Mesendoderm (in vitro differentiated cells): Measurements from ENCODE around the gene POR.

Experiments used
- DNase-seq: peaks from one replicate; pipeline ENCODE4 v3.0.0; 2013
- H2AK5ac ChIP-seq: 2 replicates; pipeline ENCODE4 v1.6.1; 2013; ENCODE audit warnings: low read length, inconsistent platforms
- H2BK120ac ChIP-seq: 2 replicates; pipeline ENCODE4 v1.6.1; 2013; ENCODE audit warnings: low read depth, mild to moderate bottlenecking, low read length, moderate library complexity, mixed read lengths
- H2BK15ac ChIP-seq: replicated peaks from 2 replicates; pipeline ENCODE4 v1.6.1; 2013; ENCODE audit warnings: low read depth, mild to moderate bottlenecking, moderate library complexity
- H2BK5ac ChIP-seq: 2 replicates; pipeline ENCODE4 v1.6.1; 2013; ENCODE audit warnings: low read length, inconsistent platforms
- H3K18ac ChIP-seq: 2 replicates; pipeline ENCODE4 v1.6.1; 2013; ENCODE audit warnings: mild to moderate bottlenecking, low read length, mixed read lengths
- H3K23ac ChIP-seq: one replicate; pipeline ENCODE4 v1.6.1; 2013; ENCODE audit warnings: low read length
- H3K27ac ChIP-seq: 2 replicates; pipeline ENCODE4 v1.5.1; 2013; ENCODE audit warnings: low read depth, mild to moderate bottlenecking, inconsistent platforms, low read length, moderate library complexity
- H3K27me3 ChIP-seq: 2 replicates; pipeline ENCODE4 v1.6.1; 2013; ENCODE audit warnings: low read length, control low read depth, mild to moderate bottlenecking, inconsistent platforms; ENCODE audit not compliant: insufficient read depth, poor library complexity
- H3K36me3 ChIP-seq: 2 replicates; pipeline ENCODE4 v1.6.1; 2013; ENCODE audit warnings: low read length, inconsistent platforms; ENCODE audit not compliant: control insufficient read depth, insufficient read depth
- H3K4ac ChIP-seq: one replicate; pipeline ENCODE4 v1.6.1; 2013; ENCODE audit warnings: low read depth, mild to moderate bottlenecking, low read length, moderate library complexity
- H3K4me1 ChIP-seq: 2 replicates; pipeline ENCODE4 v1.6.1; 2013; ENCODE audit warnings: low read depth, low read length, inconsistent platforms; ENCODE audit not compliant: control insufficient read depth
- H3K4me2 ChIP-seq: 2 replicates; pipeline ENCODE4 v1.6.1; 2013; ENCODE audit warnings: low read length
- H3K4me3 ChIP-seq: 2 replicates; pipeline ENCODE4 v1.5.1; 2013; ENCODE audit warnings: mild to moderate bottlenecking, low read length
- H3K56ac ChIP-seq: one replicate; pipeline ENCODE4 v1.6.1; 2013; ENCODE audit warnings: low read length
- H3K79me1 ChIP-seq: 2 replicates; pipeline ENCODE4 v1.6.1; 2013; ENCODE audit warnings: low read length, inconsistent platforms
- H3K79me2 ChIP-seq: 2 replicates; pipeline ENCODE4 v1.6.1; 2013; ENCODE audit warnings: mild to moderate bottlenecking, low read length; ENCODE audit not compliant: control insufficient read depth, insufficient read depth
- H3K9ac ChIP-seq: 2 replicates; pipeline ENCODE4 v1.6.1; 2013; ENCODE audit warnings: low read length, inconsistent platforms
- H4K5ac ChIP-seq: one replicate; pipeline ENCODE4 v1.6.1; 2013; ENCODE audit warnings: low read length
- H4K8ac ChIP-seq: one replicate; pipeline ENCODE4 v1.6.1; 2013; ENCODE audit warnings: low read depth, mild to moderate bottlenecking, control low read depth, low read length, moderate library complexity
- WGBS: extraction: QIAGEN DNeasy Blood & Tissue Kit; methylation state at CpG from one replicate; pipeline ENCODE4 v1.1.7; 2013; ENCODE audit warnings: low lambda C conversion rate, missing lambda C conversion rate; ENCODE audit not compliant: insufficient coverage; ENCODE audit errors: extremely low coverage; 5-methylcytosine and 5-hydroxymethylcytosine counted together

Gene POR

DNA sequence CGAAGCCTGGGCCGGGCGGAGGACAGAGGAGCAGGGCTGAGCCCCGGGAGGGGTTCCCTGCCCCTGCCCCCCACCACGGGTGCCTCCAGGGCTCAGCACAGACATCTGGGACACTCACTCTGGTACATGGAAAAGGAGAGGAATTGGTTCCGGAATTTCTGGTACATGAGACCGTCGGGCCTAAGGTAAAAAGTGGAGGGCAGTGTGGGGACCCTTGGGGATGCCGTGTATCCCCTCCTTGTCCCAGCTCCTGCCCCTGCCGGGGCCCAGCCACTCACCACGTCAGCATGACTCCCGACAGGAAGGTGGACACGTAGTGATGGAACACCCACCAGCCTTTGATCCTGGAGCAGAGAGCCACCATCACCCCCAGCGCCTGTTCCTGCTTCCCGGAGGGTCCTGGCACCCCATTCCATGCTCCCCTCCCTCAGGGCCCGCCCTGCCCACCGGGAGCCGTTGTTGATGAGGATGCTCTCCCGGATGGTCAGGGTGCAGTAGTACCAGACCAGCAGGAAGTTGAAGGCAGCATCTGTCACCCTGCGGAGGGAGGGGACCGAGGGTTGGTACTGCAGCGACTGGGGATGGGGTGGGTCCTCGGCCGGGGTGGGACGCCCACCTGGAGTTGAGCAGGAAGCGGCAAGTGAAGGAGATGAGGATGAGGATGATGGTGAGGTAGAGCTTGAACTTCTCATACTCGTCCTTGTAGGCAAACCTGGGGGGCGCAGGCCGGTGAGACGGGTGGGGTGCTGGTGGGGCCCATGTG lies 73.0 kb downstream of the POR start:
- Histone ChIP-seq H2BK120ac (no peak overlapping the region), H3K4me2 (no peak overlapping the region), H2BK5ac (no peak overlapping the region), H3K23ac (no peak overlapping the region), H3K18ac (no peak overlapping the region), H3K56ac (no peak overlapping the region), H3K27me3 (no peaks in the 10 kb centered on the region), H3K36me3 (peaks cover 5% of the 10 kb centered on the region), H3K27ac (no peak overlapping the region), H3K79me1 (no peaks in the 10 kb centered on the region), H3K9ac (no peak overlapping the region), H2BK15ac (no peak overlapping the region), H3K4me1 (peaks cover 3% of the 10 kb centered on the region), H4K8ac (no peak overlapping the region), H3K4ac (no peak overlapping the region), H3K4me3 (no peak overlapping the region), H3K79me2 (no peaks in the 10 kb centered on the region), H4K5ac (no peak overlapping the region), H2AK5ac (no peak overlapping the region)
- no CpG with 5 or more reads among the region's 30 CpGs for WGBS
- no peak for DNase-seq

- H3K79me2 ChIP-seq = no peaks in the 10 kb centered on the region
- no peak overlapping the region for H3K4ac ChIP-seq
- no peak overlapping the region for H2AK5ac ChIP-seq
- H3K18ac ChIP-seq = no peak overlapping the region
- no peak overlapping the region for H4K8ac ChIP-seq
- no peak overlapping the region for H2BK5ac ChIP-seq
- no peaks in the 10 kb centered on the region for H3K27me3 ChIP-seq
- no peak overlapping the region for H3K4me2 ChIP-seq
- H3K56ac ChIP-seq = peak overlapping the region; percentile 25
- H2BK120ac ChIP-seq = no peak overlapping the region
- no peak overlapping the region for H3K23ac ChIP-seq
- H3K27ac ChIP-seq = no peak overlapping the region
- DNase-seq = peak; percentile 42
- no peak overlapping the region for H4K5ac ChIP-seq
- H3K4me3 ChIP-seq = no peak overlapping the region
- H2BK15ac ChIP-seq = no peak overlapping the region
- no peaks in the 10 kb centered on the region for H3K79me1 ChIP-seq
- no CpG with 5 or more reads among the region's 31 CpGs for WGBS
- H3K4me1 ChIP-seq = peaks cover 3% of the 10 kb centered on the region
- peaks cover 4% of the 10 kb centered on the region for H3K36me3 ChIP-seq
- no peak overlapping the region for H3K9ac ChIP-seq
Observed at GRCh38 chr7:75988568-75989499, 73.9 kb downstream of the POR start.

GRCh38 chr7:75989500-75990388 lies 74.8 kb downstream of the POR start:
- Histone ChIP-seq H4K5ac (no peak overlapping the region), H2AK5ac (no peak overlapping the region)
- WGBS = no CpG with 5 or more reads among the region's 21 CpGs

GRCh38 chr7:75991531-75992082 lies 76.7 kb downstream of the POR start:
- Histone ChIP-seq H3K18ac (no peak overlapping the region), H3K79me1 (no peaks in the 10 kb centered on the region), H3K56ac (peak overlapping the region; percentile 25), H3K23ac (no peak overlapping the region), H3K9ac (no peak overlapping the region), H3K4me1 (peaks cover 3% of the 10 kb centered on the region), H3K4ac (no peak overlapping the region), H2AK5ac (no peak overlapping the region), H4K5ac (no peak overlapping the region), H2BK15ac (no peak overlapping the region), H4K8ac (no peak overlapping the region), H3K36me3 (no peaks in the 10 kb centered on the region), H3K27me3 (no peaks in the 10 kb centered on the region), H2BK120ac (no peak overlapping the region), H3K4me3 (no peak overlapping the region), H3K27ac (no peak overlapping the region), H3K4me2 (no peak overlapping the region), H2BK5ac (no peak overlapping the region), H3K79me2 (no peaks in the 10 kb centered on the region)
- no CpG with 5 or more reads among the region's 9 CpGs for WGBS
- no peak for DNase-seq

More at GRCh38 chr7:75989500-75990388, 74.8 kb downstream of the POR start:
- Histone ChIP-seq H3K4me1 (peaks cover 3% of the 10 kb centered on the region), H3K4me2 (no peak overlapping the region), H3K36me3 (peaks cover 4% of the 10 kb centered on the region), H3K18ac (no peak overlapping the region), H3K4ac (no peak overlapping the region), H3K23ac (no peak overlapping the region), H3K27me3 (no peaks in the 10 kb centered on the region), H2BK15ac (no peak overlapping the region), H3K9ac (no peak overlapping the region), H2BK5ac (no peak overlapping the region), H3K56ac (peak overlapping the region; percentile 5), H2BK120ac (no peak overlapping the region), H3K79me1 (no peaks in the 10 kb centered on the region), H3K79me2 (no peaks in the 10 kb centered on the region), H3K27ac (no peak overlapping the region), H3K4me3 (no peak overlapping the region), H4K8ac (no peak overlapping the region)
- DNase-seq = no peak

DNA sequence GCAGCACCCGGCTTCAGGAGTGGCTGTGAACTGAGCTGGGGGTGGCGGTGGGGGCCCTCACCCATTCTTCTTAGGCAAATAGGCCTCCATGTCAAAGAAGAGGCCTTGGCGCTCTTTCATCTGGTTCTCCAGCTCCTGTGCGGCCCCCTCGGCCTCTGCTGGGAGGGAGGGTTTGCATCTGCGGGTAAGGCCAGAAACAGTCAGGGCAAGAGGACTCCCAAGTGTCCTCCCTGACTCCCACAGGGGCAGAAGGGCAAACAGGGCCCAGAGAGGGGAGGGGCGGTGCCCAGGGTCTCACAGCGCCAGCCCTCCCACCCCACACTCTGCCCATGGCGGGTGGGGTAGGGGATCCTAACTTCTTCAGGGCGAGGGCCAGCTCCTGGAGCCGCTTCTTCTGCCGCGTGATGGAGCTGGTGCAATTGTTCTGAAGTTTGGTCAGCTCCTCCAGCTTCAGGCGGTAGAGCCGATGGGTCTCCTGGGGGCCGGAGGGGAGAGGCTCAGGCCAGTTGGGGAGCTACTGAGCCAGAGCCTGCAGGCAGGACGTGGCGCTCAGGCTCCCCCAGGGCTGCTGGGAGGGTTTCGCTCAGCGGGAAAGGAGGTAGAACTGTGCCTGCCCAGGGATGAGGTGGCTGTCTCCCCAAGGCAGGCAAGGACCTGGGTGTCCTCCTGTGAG lies 77.3 kb downstream of the POR start:
- WGBS = no CpG with 5 or more reads among the region's 20 CpGs
- Histone ChIP-seq H2AK5ac (no peak overlapping the region), H3K79me2 (no peaks in the 10 kb centered on the region), H3K4me2 (no peak overlapping the region), H3K27ac (no peak overlapping the region), H3K9ac (no peak overlapping the region), H3K27me3 (no peaks in the 10 kb centered on the region), H4K5ac (no peak overlapping the region), H3K56ac (no peak overlapping the region), H3K18ac (no peak overlapping the region), H3K4me3 (no peak overlapping the region), H2BK15ac (no peak overlapping the region), H3K23ac (no peak overlapping the region), H3K4me1 (peaks cover 3% of the 10 kb centered on the region), H4K8ac (no peak overlapping the region), H3K79me1 (no peaks in the 10 kb centered on the region), H3K4ac (no peak overlapping the region), H2BK120ac (no peak overlapping the region), H3K36me3 (no peaks in the 10 kb centered on the region), H2BK5ac (no peak overlapping the region)
- DNase-seq = no peak
